ENCODE data around the gene PHOSPHO1. TPM values are rescaled to one million over a fixed set of nuclear protein-coding genes. Genes with fewer than 3 reads are reported as not detected.

Gene PHOSPHO1
- total RNA-seq, 1 donor from 2014 or later: 0.20 TPM

DNA sequence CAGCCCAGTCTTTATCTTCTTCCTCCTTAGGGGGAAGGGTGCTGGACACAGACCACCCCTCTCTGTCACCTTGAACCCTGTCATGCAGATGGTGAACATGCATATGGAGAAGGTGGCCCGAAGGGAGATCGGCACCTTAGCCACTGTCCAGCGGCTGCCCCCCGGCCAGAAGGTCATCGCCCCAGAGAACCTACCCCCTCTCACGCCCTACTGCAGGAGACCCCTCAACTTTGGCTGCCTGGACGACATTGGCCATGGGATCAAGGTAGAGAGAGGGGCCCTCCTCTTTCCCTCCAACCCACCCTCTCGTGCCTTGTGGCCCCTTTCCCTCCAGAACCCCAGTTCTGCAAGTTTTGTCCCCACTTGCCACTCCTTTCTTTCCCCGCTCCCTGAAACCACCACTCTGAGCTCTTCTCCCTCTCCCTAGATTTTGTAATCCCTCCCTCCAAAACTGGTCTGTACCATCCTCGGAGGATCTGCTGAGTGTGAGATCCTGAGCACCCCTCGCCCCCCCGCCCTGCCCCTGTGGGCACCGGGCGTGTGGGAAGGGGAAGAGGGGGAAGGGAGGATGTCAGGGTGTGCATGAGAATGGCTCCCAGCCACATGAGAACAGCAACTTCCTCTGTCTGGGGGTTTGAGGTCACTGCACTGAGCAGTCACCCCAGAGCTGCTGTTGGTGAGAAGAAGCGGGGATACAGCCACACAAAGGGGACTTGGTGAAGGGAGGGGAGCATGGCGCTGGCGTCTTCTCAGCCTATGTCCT, 12.8 kb downstream of the PHOSPHO1 start:
- peak; percentile 47 for ATAC-seq

DNA sequence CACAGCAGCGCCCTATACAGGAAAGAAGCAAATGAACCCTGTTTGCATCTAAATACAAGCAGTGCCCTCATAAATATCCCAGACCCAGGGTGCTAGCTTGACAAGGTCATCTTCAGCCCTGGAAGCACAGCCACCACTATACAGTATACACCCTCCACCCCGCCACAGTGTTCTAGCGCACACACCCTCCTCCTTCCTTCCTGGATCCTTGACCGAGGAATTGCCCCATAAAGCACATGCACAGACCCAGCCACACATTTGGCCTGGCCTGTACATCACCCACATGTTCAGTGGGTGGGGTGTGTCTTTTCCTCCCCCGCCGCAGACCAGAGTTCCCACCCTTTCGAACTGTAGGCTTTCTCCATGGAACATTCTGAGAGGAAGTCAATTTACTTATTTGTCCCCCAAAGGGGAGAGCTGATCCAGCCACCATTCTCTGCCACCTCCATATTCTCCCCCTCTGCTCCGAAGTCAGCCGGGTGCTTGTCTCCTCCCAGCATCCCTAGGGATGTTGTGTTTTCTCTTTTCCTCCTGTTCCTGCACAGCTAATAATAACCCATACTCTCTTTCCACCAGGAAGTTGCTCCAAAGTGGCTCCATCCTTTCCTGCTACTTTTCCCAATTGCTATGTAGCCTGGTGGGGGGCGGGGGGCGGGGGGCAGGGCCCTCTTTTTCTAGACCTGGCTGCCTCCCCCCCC, 13.5 kb downstream of the PHOSPHO1 start:
- peak; percentile 56 for ATAC-seq

DNA sequence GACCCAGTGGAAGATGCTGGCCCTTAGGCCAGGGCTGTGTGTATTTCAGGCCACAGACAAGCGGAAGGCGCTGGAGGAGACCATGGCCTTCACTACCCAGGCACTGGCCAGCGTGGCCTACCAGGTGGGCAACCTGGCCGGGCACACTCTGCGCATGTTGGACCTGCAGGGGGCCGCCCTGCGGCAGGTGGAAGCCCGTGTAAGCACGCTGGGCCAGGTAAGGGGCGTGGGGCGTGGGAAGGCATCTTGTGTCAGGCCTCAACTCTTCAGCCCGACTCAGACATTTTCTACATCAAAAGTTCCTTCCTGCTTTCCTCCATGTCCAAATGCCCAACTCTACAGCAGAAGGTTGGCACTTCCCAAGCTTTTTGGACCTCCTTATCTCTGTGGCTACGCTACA, 14.1 kb downstream of the PHOSPHO1 start:
- ATAC-seq: peak; percentile 21

DNA sequence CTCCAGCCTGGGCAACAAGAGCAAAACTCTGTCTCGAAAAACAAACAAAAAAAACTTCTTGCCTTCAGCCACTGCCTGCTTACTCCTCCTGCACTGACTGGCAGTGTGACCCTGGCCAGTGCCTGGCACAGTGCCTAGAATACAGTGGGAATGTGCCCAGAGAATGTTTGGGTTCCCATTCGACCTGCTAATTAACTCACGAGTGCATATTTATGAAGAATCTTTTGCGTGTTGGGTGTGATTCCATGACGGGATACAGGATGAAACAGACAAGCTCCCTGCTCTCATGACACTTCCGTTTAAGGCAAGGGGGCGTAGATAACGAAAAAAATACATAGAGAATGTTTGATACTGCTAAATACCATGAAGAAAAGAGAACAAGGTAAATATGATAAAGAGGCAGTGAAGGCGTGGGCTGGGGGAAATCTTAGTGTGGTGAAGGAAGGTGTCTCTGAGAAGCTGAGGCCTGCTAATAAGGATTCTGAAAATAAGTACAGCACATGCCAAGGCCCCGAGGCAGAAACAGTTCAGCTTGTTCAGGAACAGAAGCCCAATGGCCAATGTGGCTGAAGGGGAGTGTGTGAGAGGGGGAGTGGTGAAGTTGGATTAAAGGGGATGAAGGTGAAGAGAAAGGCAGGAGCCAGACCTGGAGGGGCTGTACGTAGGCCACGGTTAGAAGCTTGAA, 15.8 kb downstream of the PHOSPHO1 start:
- no peak for ATAC-seq

DNA sequence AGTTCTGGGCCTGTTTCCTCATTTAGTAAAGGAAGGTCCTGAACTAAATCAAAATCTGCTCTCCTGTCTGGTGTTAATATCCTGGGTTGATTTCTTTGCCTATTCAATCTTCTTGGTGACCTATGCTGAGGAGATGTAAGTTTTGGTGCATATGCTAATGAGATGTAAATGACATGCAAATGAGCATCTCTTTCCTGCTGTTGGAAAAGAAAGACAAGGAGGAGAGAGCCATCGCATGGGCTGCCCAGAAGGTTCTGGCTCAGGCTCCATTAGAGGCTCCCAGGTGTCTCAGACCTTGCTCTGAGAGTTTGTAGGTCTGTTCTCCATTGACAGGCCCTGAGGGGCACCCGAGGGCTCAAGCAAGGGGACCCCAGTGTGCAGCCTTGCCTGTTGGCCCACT, 16.7 kb downstream of the PHOSPHO1 start:
- ATAC-seq: no peak

DNA sequence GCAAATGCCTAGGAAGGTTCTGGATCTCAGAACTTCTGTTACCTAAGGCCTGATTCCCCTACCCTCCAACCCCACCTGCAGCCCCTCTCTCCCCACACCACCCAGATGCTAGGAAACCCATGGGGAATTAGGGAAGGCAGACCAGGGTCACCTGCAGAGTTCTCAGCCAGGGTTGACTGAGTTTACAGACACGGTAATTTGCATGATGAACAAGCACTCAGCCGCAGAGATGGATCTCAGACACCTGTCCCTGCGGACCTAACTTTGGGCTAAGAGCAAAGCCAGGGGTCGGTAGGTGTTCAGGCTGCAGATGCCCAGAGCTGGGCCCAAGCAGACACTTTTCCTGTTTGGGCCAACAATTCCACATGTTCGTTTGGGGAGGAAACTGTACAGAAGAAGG, 17.2 kb downstream of the PHOSPHO1 start:
- no peak for ATAC-seq

DNA sequence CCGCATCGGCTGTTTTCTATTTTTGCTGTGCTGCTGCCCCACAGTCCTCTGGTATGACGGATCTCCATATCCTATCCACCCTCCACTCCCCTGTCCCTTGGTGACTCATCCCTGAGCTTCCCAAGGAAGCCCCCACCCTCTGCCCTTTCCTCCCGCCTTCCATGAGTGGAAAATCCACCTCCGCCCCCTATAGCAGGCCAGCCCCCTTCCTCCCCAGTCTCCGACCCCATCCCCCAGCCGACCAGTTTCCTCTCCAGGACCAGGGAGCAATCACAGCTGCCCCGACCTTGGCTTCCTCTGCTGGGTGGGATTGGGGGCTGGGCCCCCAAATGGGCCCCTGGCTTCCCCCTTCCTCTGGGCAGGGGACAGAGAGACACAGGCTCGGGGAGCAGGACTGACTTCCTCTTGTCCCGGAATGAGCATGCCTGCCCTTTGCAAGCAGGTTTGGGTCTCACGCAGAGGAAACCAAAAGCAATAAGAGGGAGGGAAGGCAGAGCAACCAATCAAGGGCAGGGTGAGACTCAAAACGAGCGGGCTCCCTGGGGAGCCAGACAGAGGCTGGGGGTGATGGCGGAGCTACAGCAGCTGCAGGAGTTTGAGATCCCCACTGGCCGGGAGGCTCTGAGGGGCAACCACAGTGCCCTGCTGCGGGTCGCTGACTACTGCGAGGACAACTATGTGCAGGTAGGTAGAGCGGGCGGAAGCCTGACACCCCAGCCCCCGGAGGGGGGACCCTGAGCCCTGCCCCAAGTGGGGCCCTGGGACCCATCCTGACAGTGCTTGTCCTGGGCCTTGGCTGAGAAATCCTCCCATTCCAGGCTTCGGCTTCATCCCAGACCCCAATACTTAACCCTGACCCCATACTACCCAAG, 20.2 kb downstream of the PHOSPHO1 start, which contains the start of the genes ABI3 and GNGT2:
ABI3 (plus strand) TSS at position 550 of the 872 bp plus-strand sequence; CDS start at position 568, 18 bp downstream.
GNGT2 (minus strand) TSS at position 417 of the 872 bp plus-strand sequence. CDS start 3,152 bp downstream, outside the sequence.
- ATAC-seq: peak; percentile 62

DNA sequence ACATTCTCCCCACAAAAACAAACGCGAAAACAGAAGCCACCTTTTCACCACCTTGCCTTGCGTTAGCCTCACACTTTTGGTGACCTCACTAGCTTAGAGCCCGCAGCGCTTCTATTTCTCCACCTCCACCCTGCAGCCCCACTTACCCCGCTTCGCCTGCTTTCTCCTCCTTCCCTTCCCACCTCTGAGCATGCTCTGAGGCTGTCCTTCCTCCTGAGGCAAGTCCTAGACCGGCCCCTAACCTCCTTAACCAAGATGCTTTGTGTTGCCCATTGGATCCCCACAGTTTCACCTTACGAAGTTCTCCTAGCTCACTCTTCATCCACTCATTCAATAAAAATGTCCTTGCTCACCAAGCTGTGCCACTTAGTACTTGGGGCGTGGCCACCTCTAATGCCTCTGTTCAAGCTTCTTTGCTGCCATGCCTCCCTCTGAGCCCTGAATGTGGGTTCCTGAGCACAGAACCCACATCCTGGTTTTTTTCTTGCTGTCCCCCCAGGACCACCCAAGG, 21.5 kb downstream of the PHOSPHO1 start:
- ATAC-seq: no peak

DNA sequence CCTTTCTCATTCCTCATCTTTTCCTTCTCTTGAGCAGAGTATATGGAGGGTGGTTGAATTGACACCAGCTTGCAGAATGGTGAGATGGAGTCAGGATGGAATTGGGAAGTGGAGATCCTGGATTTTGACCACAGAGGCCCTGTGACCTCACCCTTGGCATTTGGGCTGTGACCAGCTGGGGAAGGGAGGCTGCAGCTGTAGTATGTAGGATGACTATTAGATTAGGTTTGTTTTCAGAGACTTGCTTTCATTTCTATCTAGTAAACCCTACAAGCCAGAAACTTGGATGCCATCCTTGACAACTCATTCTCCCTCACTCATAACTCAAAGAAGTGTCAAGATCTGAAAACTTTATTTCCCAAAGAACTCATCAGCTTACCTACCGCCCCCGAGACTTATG, 26.1 kb downstream of the PHOSPHO1 start:
- ATAC-seq: no peak

DNA sequence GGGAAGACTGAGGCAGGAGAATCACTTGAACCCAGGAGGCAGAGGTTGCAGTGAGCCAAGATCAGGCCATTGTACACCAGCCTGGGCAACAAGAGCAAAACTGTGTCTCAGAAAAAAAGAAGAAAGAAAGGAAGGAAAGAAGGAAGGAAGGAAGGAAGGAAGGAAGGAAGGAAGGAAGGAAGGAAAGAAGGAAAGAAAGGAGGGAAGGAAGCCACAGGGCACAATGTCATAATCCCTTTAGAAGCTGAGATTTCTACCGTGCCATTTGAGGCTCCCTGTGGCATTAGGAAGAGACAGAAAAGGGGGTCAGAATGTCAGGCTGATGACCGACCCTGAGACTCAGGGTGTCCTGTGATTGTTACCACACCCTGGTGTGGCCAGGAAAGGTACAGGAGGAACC, 26.8 kb downstream of the PHOSPHO1 start:
- ATAC-seq: no peak

DNA sequence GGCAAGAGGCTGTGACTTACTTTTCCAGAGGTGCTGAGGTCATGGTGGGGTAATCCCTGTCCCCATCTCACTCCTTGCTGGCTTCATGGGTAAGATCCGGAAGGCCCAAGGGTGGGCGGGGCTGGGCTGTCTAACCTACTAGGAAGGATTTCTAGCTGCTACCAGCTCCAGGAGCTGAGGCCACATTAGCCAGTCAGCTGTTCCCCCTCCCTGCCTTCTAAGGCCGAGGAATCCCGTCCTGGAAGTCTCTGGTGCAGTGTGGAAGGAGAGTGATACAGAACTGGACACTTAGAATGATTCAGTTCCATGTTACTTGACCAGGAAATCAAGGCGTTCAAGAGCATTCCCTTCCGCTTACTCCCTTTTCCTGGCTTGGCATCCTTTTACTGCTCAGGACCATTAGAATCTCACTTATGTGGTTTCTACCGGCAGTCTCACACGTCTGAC, 29.1 kb downstream of the PHOSPHO1 start:
- no peak for ATAC-seq

DNA sequence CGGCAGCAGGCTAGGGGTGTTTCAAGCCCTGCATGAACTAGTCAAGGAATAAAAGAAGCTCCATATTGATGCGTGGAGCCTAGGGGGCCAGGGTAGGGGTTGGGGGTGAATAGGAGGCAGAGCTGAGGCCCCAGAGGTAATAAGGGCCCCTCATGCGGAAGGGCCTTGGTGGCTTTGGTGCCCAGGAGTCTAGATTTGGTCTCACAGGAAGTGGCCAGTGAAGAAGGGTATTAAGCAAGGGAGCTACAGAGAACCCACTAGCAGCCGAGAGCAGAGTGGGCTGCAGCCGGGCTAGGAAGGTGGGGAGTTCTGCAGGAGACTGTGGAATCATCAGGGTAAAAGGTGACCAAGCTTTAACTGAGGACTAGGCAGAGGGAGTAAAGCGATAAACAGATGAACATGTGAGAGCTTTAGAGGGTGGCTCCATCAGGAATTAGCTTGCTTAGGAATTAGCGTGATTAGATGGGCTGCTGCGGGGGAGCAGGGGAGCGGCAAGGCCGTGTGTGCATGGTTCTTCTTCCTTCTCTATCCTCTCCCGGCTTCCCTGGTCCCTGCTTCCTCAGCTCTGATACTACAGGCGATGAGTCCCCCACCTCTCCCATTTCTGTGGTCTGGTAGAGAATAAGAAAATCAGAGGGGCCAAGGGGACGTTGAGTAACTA, 30.0 kb downstream of the PHOSPHO1 start:
- ATAC-seq: no peak

DNA sequence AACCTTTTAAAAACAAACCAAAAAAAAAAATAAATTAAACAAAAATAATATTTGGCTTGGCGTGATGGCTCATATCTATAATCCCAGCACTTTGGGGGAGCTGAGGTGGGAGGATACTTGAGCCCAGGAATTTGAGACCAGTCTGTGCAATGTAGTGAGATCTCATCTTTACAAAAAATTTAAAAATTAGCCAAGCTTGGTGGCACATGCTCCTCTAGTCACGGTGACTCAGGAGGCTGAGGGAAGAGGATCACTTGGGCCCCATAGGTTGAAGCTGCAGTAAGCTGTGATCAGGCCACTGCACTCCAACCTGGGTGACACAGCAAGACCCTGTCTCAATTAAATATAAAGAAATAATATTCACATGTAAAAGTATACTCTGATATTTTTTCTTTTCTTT, 32.4 kb downstream of the PHOSPHO1 start:
- no peak for ATAC-seq

DNA sequence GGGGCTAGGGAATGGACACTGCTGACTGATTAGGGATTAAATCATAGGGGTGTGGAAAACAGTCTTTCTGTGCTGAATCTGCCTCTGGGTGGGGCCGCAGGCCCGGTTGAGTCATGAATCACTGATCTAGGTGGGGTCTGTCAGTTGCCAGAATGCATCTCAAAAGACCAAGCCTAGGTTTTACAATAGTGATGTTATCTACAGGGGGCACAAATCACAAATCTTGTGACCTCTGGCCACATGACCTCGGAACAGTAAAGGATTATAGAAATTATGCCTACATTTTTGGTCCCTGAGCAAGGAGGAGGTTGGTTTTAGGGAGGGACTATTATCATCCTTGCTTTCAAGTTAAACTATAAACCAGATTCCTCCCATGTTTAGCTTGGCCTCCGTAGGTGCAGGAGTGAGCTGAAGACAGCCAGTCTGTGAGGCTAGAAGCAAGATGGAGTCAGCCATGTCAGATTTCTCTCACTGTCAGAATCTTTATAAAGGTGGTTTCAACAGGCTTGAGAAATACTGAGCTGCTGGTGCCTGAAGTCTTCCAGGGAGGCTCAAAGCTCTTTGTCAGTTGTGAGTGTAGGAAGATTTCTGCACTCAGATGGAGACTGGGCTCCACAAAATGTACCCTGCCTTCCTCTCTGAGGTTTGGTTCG, 33.1 kb downstream of the PHOSPHO1 start:
- no peak for ATAC-seq

DNA sequence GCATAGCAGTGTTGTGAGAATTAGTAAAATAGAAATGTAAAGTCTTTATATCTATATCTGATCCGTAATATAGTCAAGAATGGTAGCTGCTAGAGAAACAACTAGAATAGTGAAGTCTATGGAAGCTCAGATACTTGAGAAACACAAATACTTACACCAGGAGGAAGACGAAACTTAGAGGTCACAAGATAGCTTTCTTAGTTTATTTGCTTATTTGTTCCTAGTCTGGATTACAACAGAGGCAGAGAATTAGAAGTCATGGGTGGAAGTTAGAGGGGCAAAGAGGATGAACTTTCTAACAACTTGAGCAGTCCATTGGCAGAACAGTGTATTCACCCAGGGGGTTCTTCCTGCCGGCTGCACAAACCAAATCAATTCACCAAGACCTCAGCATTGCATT, 34.1 kb downstream of the PHOSPHO1 start:
- ATAC-seq: no peak

DNA sequence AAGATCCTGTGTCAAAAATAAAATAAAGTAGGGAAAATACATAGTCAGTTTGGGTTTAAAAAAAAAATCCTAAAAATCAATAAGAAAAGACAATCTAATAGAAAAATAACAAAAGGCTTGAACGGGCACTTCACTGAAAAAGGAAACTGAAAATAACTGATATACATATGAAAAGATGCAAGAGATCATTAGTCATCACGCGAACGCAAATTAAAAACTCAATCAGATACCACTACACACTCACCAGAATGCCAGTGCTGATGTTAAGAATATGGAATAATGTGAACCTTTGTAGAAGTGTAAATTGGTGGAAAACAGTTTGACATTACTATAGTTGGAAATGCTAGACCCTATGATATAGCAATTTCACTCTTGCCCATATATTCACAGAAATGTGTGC, 34.8 kb downstream of the PHOSPHO1 start:
- no peak for ATAC-seq

DNA sequence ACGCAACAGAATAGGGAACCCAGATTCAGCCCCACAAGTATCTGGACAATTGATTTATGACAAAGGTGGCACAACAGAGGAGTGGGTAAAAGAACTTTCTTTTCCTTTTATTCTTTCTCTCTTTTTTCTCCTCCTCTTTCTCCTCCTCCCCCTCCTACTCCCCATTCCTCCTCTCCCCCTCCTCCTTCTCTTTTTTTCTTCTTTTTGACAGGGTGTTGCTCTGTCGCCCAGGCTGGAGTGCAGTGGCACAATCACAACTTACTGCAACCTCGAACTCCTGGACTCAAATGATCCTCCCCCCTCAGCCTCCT, 36.3 kb downstream of the PHOSPHO1 start:
- no peak for ATAC-seq

DNA sequence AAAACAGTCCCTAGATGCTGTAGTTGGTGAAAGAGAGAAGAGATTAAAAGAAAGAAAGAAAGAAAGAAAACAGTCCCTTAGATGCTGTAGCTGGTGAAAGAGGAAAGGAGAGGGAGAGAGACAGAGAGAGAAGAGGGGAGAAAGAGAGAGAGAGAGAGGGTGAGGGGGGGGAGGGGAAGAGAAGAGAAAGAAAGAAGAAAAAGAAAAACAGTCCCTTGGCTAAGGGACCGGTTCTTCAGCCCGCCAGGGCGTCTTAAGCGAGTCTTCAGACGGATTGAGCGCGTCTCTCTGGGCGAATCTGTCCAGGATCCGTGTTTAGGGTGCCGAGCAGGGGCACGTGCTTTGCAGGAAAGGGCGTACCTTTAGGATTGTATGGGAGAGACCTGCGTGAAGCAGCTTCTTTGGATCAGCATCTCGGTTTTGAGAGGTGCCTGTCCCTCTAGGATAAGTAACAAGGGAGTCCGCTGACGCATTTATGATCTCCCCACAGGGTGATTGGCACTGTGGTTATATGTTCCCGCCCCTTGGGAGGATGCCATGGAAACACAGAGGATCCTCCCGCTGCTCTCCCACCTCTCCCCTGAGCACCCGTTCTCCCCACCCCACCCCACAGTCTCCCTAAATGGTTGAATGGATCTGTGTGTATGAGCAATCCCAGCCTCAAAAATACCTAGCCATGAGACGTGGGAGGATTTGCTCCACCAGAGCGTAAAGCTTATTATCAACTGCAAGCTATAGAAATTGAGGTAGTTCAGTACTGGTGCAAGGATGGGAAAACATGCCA, 36.9 kb downstream of the PHOSPHO1 start:
- peak; percentile 1 for ATAC-seq

DNA sequence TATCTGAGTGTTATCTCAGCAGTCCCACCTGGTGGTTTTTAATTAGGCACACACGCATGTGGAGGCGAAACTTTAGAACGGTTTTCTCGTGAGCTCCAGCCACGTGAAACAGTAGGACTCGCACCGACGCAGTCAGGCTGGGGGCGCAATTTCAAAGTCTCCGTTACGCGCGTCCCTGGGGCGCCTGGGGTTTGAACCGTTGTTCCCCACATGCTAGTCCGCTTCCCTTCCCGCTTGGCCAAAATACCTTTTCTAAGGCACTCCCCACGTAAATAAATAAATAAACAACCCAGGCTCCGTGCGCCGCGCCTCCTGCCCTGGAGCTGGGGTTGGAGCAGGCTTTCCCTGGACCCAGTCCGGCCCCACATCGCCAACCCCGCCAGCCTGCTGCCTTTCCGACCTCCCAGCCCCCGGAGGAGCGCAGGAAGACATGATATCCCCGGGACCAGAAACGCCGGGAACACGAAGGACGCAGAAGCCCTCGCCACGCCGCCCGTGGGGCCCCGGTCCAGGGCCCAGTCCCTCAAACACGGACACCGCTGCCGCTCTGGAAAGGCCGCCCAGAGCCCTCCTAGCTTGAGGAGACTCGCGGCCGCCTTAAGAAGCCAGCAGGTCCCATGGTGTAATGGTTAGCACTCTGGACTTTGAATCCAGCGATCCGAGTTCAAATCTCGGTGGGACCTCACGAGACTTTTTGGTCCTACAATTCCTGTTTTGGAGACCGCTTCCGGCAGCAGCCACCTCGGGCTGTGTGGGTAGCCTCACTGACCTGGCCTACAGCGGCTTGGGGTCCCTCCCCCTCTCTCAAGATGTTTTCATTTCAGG, 38.5 kb downstream of the PHOSPHO1 start:
- peak; percentile 82 for ATAC-seq

Measured in esophagus mucosa (tissue), 1 donor.